NCI-H446 treated with DMSO at 0.1 percent for 48 hours (cell line): Measurements from ENCODE around the gene TOMM5.
A peak's percentile ranks its signal among the peaks of the same experiment; 100 is the strongest.

Source experiments
- DNase-seq: peaks from one replicate; lab custom pipeline; 2025; lab: John Stamatoyannopoulos, UW

Gene TOMM5

DNA sequence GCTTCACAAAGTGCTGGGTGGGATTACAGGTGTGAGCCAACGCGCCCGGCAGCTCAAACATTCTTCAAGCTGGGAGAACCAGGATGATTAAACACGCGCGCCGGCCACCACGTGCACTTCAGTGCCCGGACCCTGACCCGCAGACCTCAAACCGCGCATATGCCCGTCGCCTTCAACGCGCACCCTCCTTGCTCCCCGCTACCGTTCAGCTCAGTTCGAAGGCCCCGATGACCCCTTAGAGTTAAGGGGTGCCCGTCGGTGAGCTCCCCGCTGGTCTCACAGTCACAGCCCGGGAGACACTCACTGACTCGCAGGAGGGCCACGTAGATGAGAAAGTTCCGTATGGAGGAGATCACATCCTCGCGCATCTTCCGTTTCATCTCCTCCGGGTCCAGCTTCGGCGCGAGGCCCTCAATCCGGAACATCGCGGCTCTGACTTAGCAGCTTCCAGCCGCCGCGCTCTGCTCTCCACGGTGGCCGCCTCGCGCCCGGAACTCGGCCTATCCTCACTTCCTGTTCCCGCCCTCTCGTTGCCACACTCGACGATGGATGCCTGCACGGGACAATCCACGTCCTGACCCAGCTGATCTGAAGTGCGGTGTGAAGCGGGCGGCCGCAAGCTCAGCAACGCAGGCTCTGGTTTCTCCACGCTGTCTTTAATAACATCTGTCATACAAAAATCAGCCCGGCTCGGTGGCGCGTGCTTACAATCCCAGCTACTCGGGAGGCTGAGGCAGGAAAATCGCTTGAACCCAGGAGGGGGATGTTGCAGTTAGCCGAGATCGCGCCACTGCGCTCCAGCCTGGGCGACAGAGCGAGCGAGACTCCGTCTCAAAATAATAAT, at the start of gene TOMM5:
Gene TOMM5 (minus strand): TSS at position 490 of the 844 bp plus-strand sequence. CDS start 65 bp downstream, at position 425.
- DNase-seq = peak; percentile 73

DNA sequence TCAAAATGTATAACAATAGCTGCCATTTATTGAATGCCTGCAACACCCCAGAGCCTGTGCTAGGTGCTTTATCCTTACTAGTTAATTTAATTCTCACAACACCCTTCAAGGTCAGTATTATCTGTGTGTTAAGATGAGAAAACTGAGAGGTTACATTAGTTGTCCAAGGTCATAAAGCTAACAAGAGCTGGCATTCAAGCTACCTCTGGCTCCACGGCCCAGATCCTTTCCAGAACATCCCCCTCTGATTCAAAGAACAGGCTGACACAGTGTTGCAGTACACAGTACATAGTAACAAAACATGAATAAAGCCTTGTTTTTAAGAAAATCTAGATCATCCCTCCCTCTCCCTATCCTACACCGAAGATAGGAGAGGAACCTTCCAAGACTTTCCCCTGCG, 48.9 kb upstream of the TOMM5 start:
- no peak for DNase-seq

DNA sequence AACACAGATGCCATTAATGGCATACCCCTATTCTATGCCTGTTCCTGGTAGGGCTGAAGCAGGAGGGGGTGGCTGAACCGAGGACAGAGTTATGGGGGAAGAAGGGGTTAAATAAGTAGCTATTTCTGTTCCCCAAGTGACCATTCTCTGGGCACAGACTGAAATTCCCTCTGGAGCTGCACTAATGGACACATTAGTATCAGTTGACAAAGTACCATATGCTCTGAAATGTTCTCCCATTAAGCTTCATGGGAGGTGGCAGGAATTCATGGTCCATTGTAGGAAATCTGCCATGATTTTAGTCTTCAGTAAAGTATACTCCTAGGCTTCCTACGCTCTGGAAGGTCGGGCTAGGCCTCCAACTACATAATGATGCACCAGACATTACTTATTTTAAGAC, 47.8 kb upstream of the TOMM5 start:
- no peak for DNase-seq

DNA sequence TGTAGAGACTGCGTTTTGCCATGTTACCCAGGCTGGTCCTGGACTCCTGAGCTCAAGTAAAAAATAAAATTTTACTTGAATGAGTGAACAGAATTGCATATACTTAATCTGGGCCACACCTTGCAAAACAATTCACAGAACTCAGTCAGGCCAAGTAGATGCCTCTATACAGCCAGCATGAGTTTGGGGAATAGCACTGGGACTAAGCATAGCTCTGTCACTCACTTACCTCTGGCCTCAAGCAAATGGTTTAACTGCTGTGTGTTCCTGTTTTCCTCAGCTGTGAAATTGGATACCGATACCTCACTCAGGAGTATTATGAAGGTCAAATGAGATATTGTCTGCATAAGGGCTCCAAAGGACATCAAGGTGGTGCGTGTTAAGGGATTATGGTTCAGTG, 47.4 kb upstream of the TOMM5 start:
- DNase-seq = no peak

DNA sequence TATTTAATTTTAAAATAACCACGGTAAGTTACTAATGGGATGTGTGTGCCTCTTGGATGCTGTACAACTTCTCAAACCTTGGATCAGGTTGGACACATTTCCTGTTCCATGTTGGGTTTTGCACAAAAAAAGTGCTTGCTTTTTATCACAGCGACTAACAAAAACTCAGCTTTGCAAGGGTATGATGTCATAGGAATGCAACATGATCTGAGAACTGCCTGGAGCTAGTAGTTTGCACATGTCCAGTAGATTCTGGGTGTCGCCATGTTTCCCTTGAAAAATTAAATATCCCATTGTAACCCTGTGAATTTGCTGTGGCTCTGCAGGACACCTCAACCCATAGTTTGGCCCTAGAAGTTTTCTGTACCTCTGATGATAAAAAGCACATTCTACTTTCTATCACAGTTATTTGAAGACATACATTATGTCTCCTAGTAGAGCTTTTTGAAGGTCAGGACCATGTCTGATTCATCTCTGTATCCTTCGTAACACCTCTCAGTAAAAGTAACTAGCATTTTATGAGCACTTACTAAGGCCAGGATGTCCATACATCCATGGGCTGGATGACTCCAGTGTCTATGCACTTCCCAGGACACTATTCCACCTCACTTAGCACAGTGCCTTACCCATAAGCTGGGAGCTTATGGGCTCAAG, 46.8 kb upstream of the TOMM5 start:
- no peak for DNase-seq

DNA sequence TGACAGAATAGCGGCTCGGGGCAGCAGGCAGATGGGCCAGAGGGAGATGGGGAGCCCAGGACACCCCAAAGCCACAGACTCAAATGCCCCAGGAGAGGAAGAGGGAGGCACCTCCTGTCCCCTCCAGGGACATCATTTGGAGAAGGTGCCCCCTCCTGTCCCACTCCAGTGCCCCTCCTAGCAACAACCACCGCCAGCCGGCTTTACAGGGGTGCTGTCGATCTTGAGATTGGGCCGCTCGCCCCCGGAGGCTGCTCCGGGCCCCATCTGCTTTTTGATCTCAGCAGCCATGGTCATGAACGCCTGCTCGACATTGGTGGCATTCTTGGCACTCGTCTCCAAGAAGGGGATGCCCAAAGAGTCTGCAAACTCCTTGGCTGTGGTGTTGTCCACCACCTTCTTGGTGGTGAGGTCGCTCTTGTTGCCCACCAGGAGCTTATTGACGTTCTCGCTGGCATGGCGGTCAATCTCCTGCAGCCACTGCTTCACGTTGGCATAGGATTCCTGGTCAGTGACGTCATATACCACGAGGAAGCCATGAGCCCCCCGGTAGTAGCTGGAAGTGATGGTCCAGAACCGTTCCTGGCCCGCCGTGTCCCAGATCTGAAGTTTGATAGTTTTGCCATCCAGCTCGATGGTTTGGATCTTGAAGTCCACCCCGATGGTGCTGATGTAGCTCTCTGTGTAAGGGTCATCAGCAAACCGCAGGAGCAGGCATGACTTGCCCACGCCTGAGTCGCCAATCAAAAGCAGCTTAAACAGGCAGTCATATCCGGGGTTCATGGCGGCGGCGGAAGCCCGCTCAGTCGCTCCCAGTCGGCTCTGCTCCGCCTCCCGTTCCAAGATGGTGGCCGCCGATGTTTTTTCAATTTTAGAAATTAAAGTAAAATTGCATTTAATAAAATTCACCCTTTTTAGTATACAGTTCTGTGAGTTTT, 44.4 kb upstream of the TOMM5 start:
- DNase-seq = no peak

DNA sequence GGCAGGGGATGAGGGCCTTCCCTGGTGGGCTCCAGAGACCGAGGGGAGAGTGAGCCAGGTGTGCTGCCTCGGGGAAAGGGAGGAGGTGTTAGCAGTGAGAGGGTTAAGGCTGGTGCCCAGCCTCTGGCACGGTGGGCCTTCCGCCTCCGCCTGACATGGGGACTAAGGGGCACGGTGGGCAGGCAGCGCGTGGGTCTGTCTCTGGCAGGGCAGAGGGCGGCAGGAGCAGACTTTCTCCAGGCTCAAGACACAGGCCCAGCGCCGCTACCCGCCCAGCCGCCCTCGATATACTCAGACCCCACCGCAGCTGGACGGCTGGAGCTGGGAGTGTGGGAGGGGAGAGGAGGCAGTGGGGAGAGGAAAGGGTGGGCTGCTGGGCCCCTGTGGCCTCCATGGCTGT, 43.4 kb upstream of the TOMM5 start:
- DNase-seq = no peak

DNA sequence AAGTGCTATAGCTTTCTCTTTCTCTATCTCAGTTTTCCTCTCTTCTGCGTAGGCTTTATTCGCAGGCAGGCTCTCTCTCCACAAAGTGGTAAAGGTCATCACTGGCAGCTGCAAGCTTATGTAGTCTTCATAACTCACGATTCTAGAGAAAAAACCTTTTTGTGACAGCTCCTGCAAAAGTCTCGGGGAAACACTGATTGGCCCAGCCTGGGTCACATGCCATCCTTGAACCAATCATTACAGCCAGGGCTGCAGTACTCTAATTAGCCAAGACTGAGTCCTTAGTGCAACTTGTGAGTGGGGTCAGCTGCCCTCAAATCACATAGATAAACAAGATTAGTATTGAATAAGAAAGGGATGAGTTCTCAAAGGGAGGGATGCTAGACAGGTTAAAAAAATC, 40.1 kb upstream of the TOMM5 start:
- no peak for DNase-seq

DNA sequence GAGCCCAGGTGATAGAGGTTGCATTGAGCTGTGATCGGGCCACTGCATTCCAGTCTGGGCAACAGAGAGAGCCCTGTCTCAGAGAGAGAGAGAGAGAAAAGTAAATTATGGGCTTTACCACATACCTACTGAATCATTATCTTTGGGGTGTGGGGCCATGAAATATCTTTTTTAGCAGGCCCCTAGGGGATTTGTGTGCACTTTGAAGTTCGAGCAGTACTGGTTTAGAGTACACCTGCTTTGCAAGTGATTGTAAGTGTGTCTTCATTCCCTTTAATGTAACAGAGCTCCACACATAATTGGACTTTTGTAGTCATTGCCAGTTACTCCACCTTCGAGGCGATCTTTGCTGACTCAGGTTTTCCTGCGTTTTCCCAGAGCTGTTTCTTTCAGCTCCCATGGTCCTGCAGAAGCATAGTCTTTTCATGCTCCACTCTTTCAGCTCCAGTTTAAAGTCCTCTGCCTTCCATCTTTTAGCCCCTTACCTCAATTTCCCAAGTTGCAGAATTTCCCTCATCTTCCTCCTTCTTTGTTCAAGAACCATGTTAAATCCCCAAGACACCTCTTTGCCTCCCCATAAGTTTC, 34.4 kb upstream of the TOMM5 start:
- no peak for DNase-seq

DNA sequence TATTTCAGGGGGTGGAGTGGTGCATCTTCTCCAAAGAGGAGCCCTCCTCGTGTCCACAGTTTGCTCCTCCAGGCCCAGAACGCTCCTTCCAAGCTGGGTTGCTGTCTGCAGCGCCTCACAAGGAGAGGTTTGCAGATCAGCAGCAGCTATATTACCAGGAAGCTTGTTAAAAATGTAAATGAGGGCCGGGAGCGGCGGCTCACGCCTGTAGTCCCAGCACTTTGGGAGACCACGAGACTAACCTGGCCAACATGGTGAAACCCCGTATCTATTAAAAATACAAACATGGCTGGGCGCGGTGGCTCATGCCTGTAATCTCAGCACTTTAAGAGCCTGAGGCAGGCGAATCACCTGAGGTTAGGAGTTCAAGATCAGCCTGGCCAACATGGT, 33.4 kb upstream of the TOMM5 start:
- DNase-seq = no peak

DNA sequence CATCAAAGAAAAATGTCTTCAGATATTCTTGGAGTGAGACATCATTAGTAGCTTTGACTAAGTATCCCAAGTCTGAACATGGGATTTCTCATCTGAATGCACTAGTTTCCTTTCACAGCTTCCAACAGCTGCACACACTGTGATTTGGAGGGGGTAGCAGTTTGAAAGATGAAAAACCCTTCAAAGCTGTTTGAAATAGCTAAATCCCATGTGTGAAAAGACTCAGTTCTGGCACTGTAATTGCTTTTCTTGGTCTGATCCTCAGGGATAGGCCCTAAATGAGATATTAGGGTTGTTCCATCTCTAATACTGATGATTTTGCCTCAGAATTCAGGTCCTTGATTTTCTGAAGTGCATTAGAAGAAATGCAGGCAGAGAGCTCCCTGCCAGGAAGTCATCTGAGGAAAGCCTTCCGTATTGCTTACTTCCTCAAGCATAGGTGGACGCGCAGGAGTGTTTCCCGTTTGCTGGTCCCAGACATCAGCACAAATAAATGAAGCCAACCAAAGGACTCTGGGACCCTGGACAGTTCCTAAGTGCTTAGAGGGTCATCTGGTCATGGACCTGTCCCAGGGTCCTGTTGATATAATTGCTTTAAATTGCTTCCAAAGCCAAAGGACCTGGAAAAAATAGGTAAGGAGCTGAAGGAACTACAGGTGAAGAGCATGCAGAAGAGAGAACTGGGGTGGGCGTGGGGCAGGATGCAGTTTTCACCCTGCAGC, 32.8 kb upstream of the TOMM5 start:
- no peak for DNase-seq

DNA sequence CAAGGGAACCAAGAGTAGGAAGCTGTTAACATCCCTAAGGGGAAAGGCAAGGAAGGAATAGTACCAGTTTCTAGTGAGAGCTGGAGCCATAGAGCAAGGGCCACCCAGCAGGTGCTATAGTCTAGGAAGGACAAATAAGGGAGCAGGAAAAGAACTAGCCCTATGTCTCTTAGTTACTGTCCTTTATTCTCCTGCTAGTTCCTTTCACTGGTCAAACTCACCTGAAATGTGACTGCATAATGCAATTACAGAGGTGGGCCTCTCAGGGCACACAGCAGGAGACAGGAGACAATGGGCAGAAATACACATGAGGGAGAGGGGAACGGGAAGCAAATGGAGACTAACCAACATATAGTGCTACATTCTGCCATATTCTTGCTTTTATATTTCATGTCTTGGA, 31.7 kb upstream of the TOMM5 start:
- no peak for DNase-seq

DNA sequence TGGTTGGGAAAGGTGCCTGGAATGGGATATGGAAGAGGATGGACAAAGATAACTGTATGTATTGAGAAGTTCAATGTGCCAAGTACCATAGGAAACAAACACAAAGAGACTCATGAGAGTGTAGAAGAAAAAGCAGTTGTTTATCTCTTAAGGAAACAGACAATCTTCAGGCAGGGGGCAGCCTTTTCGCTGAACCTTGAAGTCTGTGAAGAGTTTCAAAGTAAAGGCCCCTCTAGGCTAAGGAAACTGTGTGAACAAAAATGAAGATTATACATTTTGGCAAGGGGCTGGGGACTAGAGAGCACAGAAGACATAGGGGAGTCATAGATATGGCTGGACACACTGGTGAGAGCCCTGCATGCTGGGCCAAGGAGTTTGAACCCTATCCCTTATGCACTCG, 30.9 kb upstream of the TOMM5 start:
- no peak for DNase-seq

DNA sequence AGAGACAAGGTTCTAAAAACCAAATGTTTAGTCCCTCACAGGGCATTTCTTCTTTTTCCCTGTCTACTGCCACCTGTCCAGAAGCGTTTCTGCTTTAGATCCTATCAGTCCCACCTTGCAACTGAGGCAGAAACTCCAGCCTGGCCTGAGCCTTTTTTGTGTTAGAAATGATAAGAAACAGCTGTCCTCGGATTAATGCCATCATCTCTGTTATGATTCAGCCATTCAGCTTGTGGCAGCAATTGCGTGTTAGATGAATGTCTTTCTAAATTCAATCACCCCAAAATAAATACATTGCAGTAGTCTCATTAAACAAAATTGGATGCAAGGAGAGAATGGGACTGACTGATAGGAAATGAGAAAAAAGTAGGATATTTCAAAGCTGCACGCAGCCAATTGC, 30.1 kb upstream of the TOMM5 start:
- DNase-seq = no peak

DNA sequence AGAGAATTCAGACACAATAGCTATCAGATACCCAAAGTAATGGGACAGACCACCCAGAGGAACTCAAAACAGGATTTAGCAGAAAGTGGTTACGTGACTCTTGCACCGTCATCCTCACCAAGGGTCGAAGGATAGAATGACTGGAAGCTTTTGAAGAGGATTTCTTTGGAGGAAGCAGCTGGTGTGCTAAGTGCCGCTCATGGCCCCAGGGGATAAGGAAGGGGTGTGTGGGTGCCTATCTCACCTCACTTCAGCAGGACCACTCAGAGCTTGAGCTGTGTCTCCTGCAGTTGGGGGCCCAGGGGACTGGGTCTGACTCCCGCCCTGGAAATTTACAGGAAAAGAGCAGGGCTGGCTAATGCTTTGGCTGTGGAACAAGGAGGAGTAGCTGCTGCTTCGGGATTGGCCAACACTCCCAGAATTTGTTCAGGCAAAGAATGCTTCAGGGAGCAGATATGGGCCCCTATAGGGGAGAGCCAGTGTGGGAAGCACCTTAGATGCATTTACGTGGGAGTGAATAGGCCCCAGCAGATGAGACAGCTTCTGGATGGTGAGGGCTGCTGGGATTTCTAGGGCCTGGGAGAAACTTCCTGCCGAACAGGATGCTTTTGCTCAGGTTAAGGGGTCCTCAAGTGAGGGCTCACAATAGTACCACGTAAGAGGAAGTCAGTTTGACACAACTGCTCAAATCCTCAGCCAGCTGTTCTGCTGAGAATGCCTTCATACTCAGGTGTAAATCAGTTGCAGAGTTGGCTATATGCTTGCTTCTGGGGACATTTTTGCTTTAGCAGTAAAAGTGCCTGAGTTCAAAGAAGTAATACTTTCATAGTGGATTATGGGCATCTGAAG, 29.1 kb upstream of the TOMM5 start:
- DNase-seq = no peak

DNA sequence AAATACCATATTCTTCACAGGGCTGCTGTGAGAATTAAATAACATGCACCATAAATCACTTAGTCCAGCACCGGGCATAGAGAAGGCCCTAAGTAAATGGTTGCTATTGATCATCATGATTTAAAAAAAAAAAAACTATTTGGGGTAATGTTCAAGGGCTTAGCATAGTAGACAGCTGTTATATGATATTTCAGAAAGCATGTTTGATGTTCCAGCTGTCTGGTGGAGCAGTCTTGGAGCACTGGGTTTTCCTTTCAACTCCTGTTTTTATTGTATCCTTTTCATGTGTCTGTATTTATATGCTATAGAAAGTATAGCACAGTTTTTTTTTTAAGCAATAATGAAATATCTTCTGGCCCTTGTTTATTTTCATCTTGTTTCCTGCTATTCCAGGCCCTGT, 28.0 kb upstream of the TOMM5 start:
- no peak for DNase-seq

DNA sequence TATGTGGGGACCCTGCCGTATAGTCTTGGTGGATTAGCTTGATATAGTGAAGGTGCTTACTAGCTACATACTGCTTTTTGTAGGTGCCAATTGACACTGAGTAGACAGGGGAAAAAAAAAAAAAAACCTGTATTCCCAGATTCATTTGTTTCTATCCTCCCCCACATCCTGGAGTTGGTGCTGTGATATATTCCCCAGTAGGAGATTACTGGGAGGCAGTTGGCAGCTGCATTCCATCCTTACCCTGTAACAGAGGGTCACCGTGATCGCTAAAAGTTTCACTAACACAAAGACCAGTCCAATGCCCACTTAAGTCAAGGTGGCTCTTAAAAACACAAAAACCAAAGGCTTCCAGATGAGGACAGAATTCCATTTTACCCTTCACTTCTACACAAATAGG, 27.4 kb upstream of the TOMM5 start:
- DNase-seq = no peak

DNA sequence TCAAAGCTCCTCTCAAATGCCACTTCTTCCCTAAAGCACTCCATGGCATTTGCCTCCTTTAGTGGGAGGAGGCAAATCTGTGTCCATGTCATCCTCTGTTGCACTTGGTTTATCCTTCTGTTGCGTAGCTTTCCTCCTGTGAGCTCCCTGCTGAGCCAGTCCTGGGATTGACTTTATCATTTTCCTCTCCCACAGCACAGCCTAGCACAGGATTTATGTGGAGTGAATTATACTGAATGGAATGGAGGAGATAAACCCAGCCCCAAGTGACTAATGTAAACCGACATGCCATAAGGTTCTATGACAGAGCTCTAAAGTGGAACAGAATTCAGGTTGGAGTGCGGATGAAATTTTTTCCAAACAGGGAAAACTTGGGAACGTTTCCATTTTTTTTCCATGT, 26.4 kb upstream of the TOMM5 start:
- no peak for DNase-seq

DNA sequence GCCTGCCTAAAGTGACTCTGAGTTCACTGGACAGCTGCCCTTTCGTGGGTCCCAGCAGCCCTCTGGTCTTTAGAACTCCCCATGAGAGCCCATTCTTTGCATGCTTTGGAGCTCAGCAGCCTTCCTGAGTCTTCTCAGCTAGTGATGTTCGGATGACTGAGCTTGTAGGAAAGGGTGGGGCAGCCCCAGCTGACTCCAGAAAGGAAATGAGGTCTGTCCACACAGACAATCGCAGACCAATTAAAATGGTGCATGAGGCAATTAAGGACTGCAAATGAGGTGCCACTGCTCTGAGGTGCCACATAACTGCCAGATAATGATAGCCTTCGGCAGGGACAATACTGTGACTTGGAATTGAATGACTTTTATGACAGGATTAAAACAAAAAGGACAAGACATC, 25.4 kb upstream of the TOMM5 start:
- no peak for DNase-seq

DNA sequence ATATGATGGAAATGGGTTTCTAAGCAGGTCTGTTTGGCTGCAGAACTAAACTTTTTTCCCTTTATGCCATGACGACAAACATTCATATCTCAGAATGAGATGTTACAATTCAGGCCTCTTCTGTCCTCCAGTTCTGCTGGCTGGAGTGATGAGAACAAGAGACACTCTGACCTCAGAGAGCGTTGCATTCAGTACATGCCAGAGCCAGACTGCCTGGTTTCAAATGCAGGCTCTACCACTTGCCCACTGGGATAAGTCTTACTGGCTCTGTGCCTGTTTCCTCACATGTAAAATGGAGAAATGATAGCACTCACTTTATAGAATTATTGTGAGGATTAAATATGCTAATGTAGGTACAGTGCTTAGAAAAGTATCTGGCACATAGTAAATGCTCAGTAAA, 24.8 kb upstream of the TOMM5 start:
- DNase-seq = no peak

DNA sequence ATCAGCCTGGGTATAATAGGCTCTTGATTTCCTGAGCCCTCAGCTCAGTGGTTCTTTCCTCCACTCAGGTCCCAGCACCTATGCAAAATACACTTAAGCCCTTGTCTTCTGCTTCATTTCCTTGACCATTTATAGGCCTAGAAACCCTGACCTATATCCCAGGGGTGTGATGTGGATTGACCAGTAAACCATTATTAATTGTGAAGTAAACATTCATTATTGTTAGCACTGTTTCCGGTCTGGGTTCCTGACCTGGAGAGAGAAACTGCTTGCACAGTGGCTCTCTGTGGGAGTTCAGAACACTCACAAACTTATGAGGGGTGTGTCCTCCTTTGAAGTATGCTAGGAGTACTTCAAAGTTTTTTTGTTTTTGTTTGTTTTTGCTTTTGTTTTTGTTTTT, 19.6 kb upstream of the TOMM5 start:
- no peak for DNase-seq
